GM23338 (cell line): Measurements from ENCODE around the gene MPPED1. TPM values are rescaled to one million over a fixed set of nuclear protein-coding genes. Genes with fewer than 3 reads are reported as not detected.

Experiments used
- ATAC-seq: fragments of 200-7000 bp; cut with Tn5 transposase; 3 replicates; pipeline ENCODE4 v1.9.1; 2020
- DNase-seq: peaks from one replicate; pipeline ENCODE4 v3.0.0-alpha.2; 2015; ENCODE audit warnings: low spot score
- H2AFZ ChIP-seq: fragments of 200-600 bp; sonication (generic); 2 replicates; pipeline ENCODE4 v1.8.0; 2016; ENCODE audit warnings: antibody characterized with exemption, mild to moderate bottlenecking, moderate library complexity
- H3F3A ChIP-seq: fragments of 200-600 bp; sonication (generic); replicated peaks from 2 replicates; pipeline ENCODE4 v1.8.0; 2017; ENCODE audit warnings: antibody characterized with exemption, mixed run types, low read depth
- H3K27ac ChIP-seq: fragments of 200-600 bp; sonication (generic); 2 replicates; pipeline ENCODE4 v1.6.1; 2016; ENCODE audit warnings: low read depth
- H3K27me3 ChIP-seq: fragments of 200-600 bp; sonication (generic); 2 replicates; pipeline ENCODE4 v1.8.0; 2016; ENCODE audit warnings: mild to moderate bottlenecking, mixed run types, moderate library complexity; ENCODE audit not compliant: insufficient read depth
- H3K36me3 ChIP-seq: fragments of 200-600 bp; sonication (generic); 2 replicates; pipeline ENCODE4 v1.8.0; 2016; ENCODE audit warnings: mild to moderate bottlenecking; ENCODE audit not compliant: insufficient read depth
- H3K4me1 ChIP-seq: fragments of 200-600 bp; sonication (generic); 2 replicates; pipeline ENCODE4 v1.8.0; 2016; ENCODE audit warnings: mild to moderate bottlenecking, moderate library complexity; ENCODE audit not compliant: insufficient read depth
- H3K4me2 ChIP-seq: fragments of 200-600 bp; sonication (generic); 2 replicates; pipeline ENCODE4 v1.7.1; 2017; ENCODE audit warnings: mixed run types
- H3K4me3 ChIP-seq: fragments of 200-600 bp; sonication (generic); 2 replicates; pipeline ENCODE4 v1.6.1; 2016; ENCODE audit warnings: mixed run types
- H3K79me2 ChIP-seq: fragments of 200-600 bp; sonication (generic); replicated peaks from 2 replicates; pipeline ENCODE4 v1.8.0; 2017; ENCODE audit warnings: mild to moderate bottlenecking; ENCODE audit not compliant: insufficient read depth
- H3K9me2 ChIP-seq: fragments of 200-600 bp; sonication (generic); 2 replicates; pipeline ENCODE4 v1.8.0; 2017; ENCODE audit not compliant: insufficient read depth
- H4K20me1 ChIP-seq: fragments of 200-600 bp; sonication (generic); replicated peaks from 2 replicates; pipeline ENCODE4 v1.8.0; 2017; ENCODE audit warnings: mild to moderate bottlenecking; ENCODE audit not compliant: insufficient read depth
- H3K27ac Mint-ChIP-seq: 2 replicates; pipeline ENCODE4 v1.8.0; 2020; ENCODE audit warnings: inconsistent platforms, mild to moderate bottlenecking, moderate library complexity, mixed read lengths
- H3K27me3 Mint-ChIP-seq: 3 replicates; pipeline ENCODE4 v1.8.0; 2022; ENCODE audit warnings: low read depth, mild to moderate bottlenecking, moderate library complexity, mixed read lengths, inconsistent platforms; ENCODE audit not compliant: insufficient read depth, poor library complexity
- H3K36me3 Mint-ChIP-seq: 3 replicates; pipeline ENCODE4 v1.8.0; 2021; ENCODE audit warnings: low read depth, mild to moderate bottlenecking, inconsistent platforms, moderate library complexity, mixed read lengths
- H3K4me1 Mint-ChIP-seq: 3 replicates; pipeline ENCODE4 v1.8.0; 2020; ENCODE audit warnings: mild to moderate bottlenecking, inconsistent platforms, mixed read lengths
- H3K4me3 Mint-ChIP-seq: 3 replicates; pipeline ENCODE4 v1.8.0; 2021; ENCODE audit warnings: moderate library complexity, mild to moderate bottlenecking, inconsistent platforms, mixed read lengths
- H3K9me3 Mint-ChIP-seq: 3 replicates; pipeline ENCODE4 v1.8.0; 2020; ENCODE audit warnings: moderate library complexity, mild to moderate bottlenecking, inconsistent platforms, mixed read lengths
- CTCF ChIP-seq, 2 experiments: fragments of 200-600 bp in 1 of 2; sonication (generic) in 1 of 2; conservative IDR thresholded peaks; 2 replicates each; pipeline versions ENCODE4 v1.5.1 to v1.6.1; 2016 to 2017; ENCODE audit warnings: antibody characterized with exemption in 2 of 2, low read depth in 2 of 2, mild to moderate bottlenecking in 2 of 2, moderate library complexity in 1 of 2
- EZH2 ChIP-seq: fragments of 200-600 bp; sonication (generic); IDR thresholded peaks from one replicate; pipeline ENCODE4 v1.8.0; 2017; ENCODE audit warnings: antibody characterized with exemption, mild to moderate bottlenecking, low read depth; ENCODE audit not compliant: unreplicated experiment
- EZH2phosphoT487 ChIP-seq: fragments of 200-600 bp; sonication (generic); IDR thresholded peaks from one replicate; pipeline ENCODE4 v1.8.1; 2018; ENCODE audit warnings: antibody characterized with exemption; ENCODE audit not compliant: unreplicated experiment
- NANOG ChIP-seq: IDR thresholded peaks from 2 replicates; pipeline ENCODE4 v1.6.1; 2016; ENCODE audit warnings: antibody characterized with exemption, borderline replicate concordance
- POLR2AphosphoS5 ChIP-seq: IDR thresholded peaks from 2 replicates; pipeline ENCODE4 v1.6.1; 2016; ENCODE audit warnings: antibody characterized with exemption, low read depth
- STAT1 ChIP-seq: IDR thresholded peaks from one replicate; pipeline ENCODE4 v1.6.1; 2016; ENCODE audit warnings: antibody characterized with exemption; ENCODE audit not compliant: unreplicated experiment
- ZNF331 ChIP-seq: fragments of 250-450 bp; sonication (Bioruptor Pico); IDR thresholded peaks from 2 replicates; pipeline ENCODE4 v1.5.0; 2020; ENCODE audit warnings: low read depth, mild to moderate bottlenecking, moderate library complexity
- polyA plus RNA-seq: library from polyadenylated mRNA; unstranded; fragments of >200 nt; fragmentation: Nextera tagmentation; extraction: Ambion mirVana; gene quantifications from 2 replicates; pipeline ENCODE4 v1.2.1, GENCODE V29; 2016
- total RNA-seq: library from RNA; depleted of rRNA; stranded (reverse); fragments of >200 nt; shearing (Covaris generic); gene quantifications from 2 replicates; pipeline ENCODE4 v1.2.3, GENCODE V29; 2014
- TF ChIP-seq, protein P1 (sequence below): IDR thresholded peaks from 2 replicates; pipeline ENCODE4 v1.6.1; 2016; ENCODE audit warnings: antibody characterized with exemption
- TF ChIP-seq, protein P2 (sequence below): fragments of 250-450 bp; sonication (Bioruptor Pico); IDR thresholded peaks from 2 replicates; pipeline ENCODE4 v1.5.0; 2020; ENCODE audit warnings: mild to moderate bottlenecking, moderate library complexity
- TF ChIP-seq, protein P3 (sequence below): IDR thresholded peaks from one replicate; pipeline ENCODE4 v1.6.1; 2018; ENCODE audit warnings: antibody characterized with exemption; ENCODE audit not compliant: unreplicated experiment

The MPPED1 gene
- total and polyA plus RNA-seq, 2 experiments from 2014 or later = 0.56 TPM; not detected in 1

DNA sequence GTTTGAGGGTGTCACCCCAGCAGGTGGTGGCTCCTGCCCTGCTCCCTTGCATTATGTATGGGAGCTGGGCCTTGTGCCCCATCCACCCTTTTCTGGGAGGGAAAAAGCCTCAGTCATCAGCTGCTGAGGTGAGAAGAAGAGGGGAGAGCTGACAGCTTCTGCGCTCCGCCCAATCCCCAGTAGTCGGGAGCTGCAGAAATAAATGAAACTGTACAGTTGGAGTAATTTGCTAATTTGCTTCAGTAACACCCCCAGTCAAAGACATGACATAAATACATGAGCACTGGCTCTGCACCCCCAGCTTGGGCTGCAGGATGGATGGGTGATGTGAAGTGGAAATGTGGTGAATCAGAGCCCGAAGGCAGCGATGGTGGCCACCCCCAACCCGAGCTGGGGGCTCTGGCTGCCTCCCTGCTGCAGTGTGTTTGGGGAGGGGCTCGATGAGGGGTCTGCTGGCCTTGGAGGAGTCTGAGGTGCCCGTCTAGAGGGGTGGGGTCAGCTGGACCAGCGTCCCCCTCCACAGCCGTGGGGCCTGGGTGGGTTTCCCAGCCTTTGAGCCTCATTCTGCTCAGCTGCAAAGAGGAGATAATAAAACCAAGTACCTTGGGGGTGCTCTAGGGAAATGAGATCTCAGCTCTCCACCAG, 59.2 kb downstream of the MPPED1 start:
- H3K36me3 Mint-ChIP-seq = no peaks in the 10 kb centered on the region
- H2AFZ ChIP-seq = no peak overlapping the region
- no peak overlapping the region for H3K27ac Mint-ChIP-seq

More for the DNA sequence above, 59.2 kb downstream of the MPPED1 start:
- Histone ChIP-seq H3K4me1 (no peaks in the 10 kb centered on the region), H3K9me2 (no peaks in the 10 kb centered on the region), H3K4me3 (no peak overlapping the region), H3K27ac (no peak overlapping the region), H3K27me3 (no peaks in the 10 kb centered on the region), H3K36me3 (no peaks in the 10 kb centered on the region), H3F3A (no peaks in the 10 kb centered on the region), H3K79me2 (no peaks in the 10 kb centered on the region), H3K4me2 (no peak overlapping the region), H4K20me1 (no peaks in the 10 kb centered on the region)
- Mint-ChIP-seq H3K27me3 (peaks cover 3% of the 10 kb centered on the region), H3K9me3 (no peaks in the 10 kb centered on the region), H3K4me1 (no peaks in the 10 kb centered on the region), H3K4me3 (no peak overlapping the region)
- DNase-seq (no peak), ATAC-seq (no peak)
- TF ChIP-seq STAT1 (no peak), EZH2phosphoT487 (no peak), EZH2 (no peak), CTCF (conservative IDR thresholded peaks at IDR 0.05; ENCODE audit: low read depth in 2 of 2) (no peak), ZNF331 (CRISPR knock-in tag) (no peak), POLR2AphosphoS5 (no peak), NANOG (no peak)
- TF ChIP-seq, protein P1, sequence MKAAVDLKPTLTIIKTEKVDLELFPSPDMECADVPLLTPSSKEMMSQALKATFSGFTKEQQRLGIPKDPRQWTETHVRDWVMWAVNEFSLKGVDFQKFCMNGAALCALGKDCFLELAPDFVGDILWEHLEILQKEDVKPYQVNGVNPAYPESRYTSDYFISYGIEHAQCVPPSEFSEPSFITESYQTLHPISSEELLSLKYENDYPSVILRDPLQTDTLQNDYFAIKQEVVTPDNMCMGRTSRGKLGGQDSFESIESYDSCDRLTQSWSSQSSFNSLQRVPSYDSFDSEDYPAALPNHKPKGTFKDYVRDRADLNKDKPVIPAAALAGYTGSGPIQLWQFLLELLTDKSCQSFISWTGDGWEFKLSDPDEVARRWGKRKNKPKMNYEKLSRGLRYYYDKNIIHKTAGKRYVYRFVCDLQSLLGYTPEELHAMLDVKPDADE = no peak
- TF ChIP-seq, protein P2, sequence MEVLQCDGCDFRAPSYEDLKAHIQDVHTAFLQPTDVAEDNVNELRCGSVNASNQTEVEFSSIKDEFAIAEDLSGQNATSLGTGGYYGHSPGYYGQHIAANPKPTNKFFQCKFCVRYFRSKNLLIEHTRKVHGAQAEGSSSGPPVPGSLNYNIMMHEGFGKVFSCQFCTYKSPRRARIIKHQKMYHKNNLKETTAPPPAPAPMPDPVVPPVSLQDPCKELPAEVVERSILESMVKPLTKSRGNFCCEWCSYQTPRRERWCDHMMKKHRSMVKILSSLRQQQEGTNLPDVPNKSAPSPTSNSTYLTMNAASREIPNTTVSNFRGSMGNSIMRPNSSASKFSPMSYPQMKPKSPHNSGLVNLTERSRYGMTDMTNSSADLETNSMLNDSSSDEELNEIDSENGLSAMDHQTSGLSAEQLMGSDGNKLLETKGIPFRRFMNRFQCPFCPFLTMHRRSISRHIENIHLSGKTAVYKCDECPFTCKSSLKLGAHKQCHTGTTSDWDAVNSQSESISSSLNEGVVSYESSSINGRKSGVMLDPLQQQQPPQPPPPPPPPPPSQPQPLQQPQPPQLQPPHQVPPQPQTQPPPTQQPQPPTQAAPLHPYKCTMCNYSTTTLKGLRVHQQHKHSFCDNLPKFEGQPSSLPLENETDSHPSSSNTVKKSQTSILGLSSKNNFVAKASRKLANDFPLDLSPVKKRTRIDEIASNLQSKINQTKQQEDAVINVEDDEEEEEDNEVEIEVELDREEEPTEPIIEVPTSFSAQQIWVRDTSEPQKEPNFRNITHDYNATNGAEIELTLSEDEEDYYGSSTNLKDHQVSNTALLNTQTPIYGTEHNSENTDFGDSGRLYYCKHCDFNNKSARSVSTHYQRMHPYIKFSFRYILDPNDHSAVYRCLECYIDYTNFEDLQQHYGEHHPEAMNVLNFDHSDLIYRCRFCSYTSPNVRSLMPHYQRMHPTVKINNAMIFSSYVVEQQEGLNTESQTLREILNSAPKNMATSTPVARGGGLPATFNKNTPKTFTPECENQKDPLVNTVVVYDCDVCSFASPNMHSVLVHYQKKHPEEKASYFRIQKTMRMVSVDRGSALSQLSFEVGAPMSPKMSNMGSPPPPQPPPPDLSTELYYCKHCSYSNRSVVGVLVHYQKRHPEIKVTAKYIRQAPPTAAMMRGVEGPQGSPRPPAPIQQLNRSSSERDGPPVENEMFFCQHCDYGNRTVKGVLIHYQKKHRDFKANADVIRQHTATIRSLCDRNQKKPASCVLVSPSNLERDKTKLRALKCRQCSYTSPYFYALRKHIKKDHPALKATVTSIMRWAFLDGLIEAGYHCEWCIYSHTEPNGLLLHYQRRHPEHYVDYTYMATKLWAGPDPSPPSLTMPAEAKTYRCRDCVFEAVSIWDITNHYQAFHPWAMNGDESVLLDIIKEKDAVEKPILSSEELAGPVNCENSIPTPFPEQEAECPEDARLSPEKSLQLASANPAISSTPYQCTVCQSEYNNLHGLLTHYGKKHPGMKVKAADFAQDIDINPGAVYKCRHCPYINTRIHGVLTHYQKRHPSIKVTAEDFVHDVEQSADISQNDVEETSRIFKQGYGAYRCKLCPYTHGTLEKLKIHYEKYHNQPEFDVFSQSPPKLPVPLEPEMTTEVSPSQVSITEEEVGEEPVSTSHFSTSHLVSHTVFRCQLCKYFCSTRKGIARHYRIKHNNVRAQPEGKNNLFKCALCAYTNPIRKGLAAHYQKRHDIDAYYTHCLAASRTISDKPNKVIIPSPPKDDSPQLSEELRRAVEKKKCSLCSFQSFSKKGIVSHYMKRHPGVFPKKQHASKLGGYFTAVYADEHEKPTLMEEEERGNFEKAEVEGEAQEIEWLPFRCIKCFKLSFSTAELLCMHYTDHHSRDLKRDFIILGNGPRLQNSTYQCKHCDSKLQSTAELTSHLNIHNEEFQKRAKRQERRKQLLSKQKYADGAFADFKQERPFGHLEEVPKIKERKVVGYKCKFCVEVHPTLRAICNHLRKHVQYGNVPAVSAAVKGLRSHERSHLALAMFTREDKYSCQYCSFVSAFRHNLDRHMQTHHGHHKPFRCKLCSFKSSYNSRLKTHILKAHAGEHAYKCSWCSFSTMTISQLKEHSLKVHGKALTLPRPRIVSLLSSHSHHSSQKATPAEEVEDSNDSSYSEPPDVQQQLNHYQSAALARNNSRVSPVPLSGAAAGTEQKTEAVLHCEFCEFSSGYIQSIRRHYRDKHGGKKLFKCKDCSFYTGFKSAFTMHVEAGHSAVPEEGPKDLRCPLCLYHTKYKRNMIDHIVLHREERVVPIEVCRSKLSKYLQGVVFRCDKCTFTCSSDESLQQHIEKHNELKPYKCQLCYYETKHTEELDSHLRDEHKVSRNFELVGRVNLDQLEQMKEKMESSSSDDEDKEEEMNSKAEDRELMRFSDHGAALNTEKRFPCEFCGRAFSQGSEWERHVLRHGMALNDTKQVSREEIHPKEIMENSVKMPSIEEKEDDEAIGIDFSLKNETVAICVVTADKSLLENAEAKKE = no peak
- TF ChIP-seq, protein P3, sequence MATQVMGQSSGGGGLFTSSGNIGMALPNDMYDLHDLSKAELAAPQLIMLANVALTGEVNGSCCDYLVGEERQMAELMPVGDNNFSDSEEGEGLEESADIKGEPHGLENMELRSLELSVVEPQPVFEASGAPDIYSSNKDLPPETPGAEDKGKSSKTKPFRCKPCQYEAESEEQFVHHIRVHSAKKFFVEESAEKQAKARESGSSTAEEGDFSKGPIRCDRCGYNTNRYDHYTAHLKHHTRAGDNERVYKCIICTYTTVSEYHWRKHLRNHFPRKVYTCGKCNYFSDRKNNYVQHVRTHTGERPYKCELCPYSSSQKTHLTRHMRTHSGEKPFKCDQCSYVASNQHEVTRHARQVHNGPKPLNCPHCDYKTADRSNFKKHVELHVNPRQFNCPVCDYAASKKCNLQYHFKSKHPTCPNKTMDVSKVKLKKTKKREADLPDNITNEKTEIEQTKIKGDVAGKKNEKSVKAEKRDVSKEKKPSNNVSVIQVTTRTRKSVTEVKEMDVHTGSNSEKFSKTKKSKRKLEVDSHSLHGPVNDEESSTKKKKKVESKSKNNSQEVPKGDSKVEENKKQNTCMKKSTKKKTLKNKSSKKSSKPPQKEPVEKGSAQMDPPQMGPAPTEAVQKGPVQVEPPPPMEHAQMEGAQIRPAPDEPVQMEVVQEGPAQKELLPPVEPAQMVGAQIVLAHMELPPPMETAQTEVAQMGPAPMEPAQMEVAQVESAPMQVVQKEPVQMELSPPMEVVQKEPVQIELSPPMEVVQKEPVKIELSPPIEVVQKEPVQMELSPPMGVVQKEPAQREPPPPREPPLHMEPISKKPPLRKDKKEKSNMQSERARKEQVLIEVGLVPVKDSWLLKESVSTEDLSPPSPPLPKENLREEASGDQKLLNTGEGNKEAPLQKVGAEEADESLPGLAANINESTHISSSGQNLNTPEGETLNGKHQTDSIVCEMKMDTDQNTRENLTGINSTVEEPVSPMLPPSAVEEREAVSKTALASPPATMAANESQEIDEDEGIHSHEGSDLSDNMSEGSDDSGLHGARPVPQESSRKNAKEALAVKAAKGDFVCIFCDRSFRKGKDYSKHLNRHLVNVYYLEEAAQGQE = no peak
